ENCODE data around the gene P2RY2.

Gene P2RY2

GRCh38 chr11:73285721-73286120 lies 67.6 kb downstream of the P2RY2 start:
- no peak overlapping the region for H3K27ac ChIP-seq (replicated peaks)
- H3K27me3 ChIP-seq (ENCODE audit: insufficient read depth, poor library complexity, severe bottlenecking), result no peaks in the 10 kb centered on the region
- TF ChIP-seq CTCF (IDR thresholded peaks at IDR 0.05; ENCODE audit: insufficient read depth, low read length) (no peak), GABPA (IDR thresholded peaks at IDR 0.05; ENCODE audit: low read depth) (no peak), REST (IDR thresholded peaks at IDR 0.05; ENCODE audit: insufficient replicate concordance, low read depth) (no peak), SPI1 (IDR thresholded peaks at IDR 0.05; ENCODE audit: borderline replicate concordance, low read depth) (no peak), POLR2AphosphoS5 (IDR thresholded peaks at IDR 0.05; ENCODE audit: low read depth) (no peak)
- no peak for DNase-seq (ENCODE audit: low read depth in 1 of 2, low spot score in 1 of 2)
- H3K4me3 ChIP-seq (replicated peaks; ENCODE audit: insufficient read depth, low read length), result no peak overlapping the region
